Keratinocyte (primary cell): ENCODE results near the gene ADAM15. TPM values are rescaled to one million over a fixed set of nuclear protein-coding genes. Genes with fewer than 3 reads are reported as not detected.
A peak's percentile ranks its signal among the peaks of the same experiment; 100 is the strongest.

Experiments used
- DNase-seq: peaks from one replicate; pipeline ENCODE4 v3.0.0-alpha.2; 2011; ENCODE audit warnings: low read depth, missing footprints, low spot score
- FAIRE-seq: peaks from 2 replicates; lab custom pipeline; 2011; peaks lifted over from hg19 to GRCh38; lab: Jason Lieb, UNC
- H2AFZ ChIP-seq: 2 replicates; pipeline ENCODE4 v1.6.0; 2012; ENCODE audit warnings: low read length, control low read depth, inconsistent platforms; ENCODE audit not compliant: control insufficient read depth
- H3K27ac ChIP-seq: 2 replicates; pipeline ENCODE4 v1.5.1; 2011; ENCODE audit warnings: low read length; ENCODE audit not compliant: control insufficient read depth, insufficient read depth
- H3K27me3 ChIP-seq: 3 replicates; pipeline ENCODE4 v1.6.0; 2011; ENCODE audit warnings: low read length; ENCODE audit not compliant: control insufficient read depth, insufficient read depth; ENCODE audit errors: extremely low read depth
- H3K36me3 ChIP-seq, 2 experiments: 2 replicates in 1 of 2; 3 replicates in 1 of 2; pipeline ENCODE4 v1.5.1; 2011; ENCODE audit warnings: low read length in 2 of 2, mild to moderate bottlenecking in 1 of 2; ENCODE audit not compliant: control insufficient read depth in 2 of 2, insufficient read depth in 2 of 2; ENCODE audit errors: extremely low read depth in 1 of 2
- H3K4me1 ChIP-seq: 3 replicates; pipeline ENCODE4 v1.5.1; 2011; ENCODE audit warnings: low read length; ENCODE audit not compliant: control insufficient read depth, insufficient read depth; ENCODE audit errors: extremely low read depth
- H3K4me2 ChIP-seq: 3 replicates; pipeline ENCODE4 v1.6.0; 2011; ENCODE audit warnings: low read depth, low read length; ENCODE audit not compliant: control insufficient read depth, insufficient read depth; ENCODE audit errors: extremely low read depth
- H3K4me3 ChIP-seq, 3 experiments: fragments of 200-600 bp in 1 of 3; sonication (generic) in 1 of 3; 2 replicates in 2 of 3; 3 replicates in 1 of 3; pipeline ENCODE4 v1.5.1; 2011 to 2016; ENCODE audit warnings: low read length in 3 of 3, mild to moderate bottlenecking in 3 of 3, control low read depth in 2 of 3, inconsistent platforms in 1 of 3, low read depth in 1 of 3, mixed read lengths in 1 of 3, mixed run types in 1 of 3, moderate library complexity in 1 of 3; ENCODE audit not compliant: control insufficient read depth in 2 of 3, insufficient read depth in 2 of 3; ENCODE audit errors: extremely low read depth in 1 of 3
- H3K79me2 ChIP-seq: 2 replicates; pipeline ENCODE4 v1.6.0; 2012; ENCODE audit warnings: low read length; ENCODE audit not compliant: control insufficient read depth, insufficient read depth
- H3K9ac ChIP-seq: 3 replicates; pipeline ENCODE4 v1.6.0; 2011; ENCODE audit warnings: low read length; ENCODE audit not compliant: control insufficient read depth, insufficient read depth; ENCODE audit errors: extremely low read depth
- H3K9me1 ChIP-seq: 3 replicates; pipeline ENCODE4 v1.6.0; 2011; ENCODE audit warnings: low read length; ENCODE audit not compliant: control insufficient read depth, insufficient read depth; ENCODE audit errors: extremely low read depth
- H3K9me3 ChIP-seq: 2 replicates; pipeline ENCODE4 v1.5.1; 2012; ENCODE audit warnings: low read depth, low read length; ENCODE audit not compliant: control insufficient read depth
- H4K20me1 ChIP-seq: 3 replicates; pipeline ENCODE4 v1.6.0; 2011; ENCODE audit warnings: low read length; ENCODE audit not compliant: control insufficient read depth, insufficient read depth; ENCODE audit errors: extremely low read depth
- EZH2 ChIP-seq: IDR thresholded peaks from one replicate; pipeline ENCODE4 v1.6.1; 2012; ENCODE audit warnings: inconsistent platforms, mild to moderate bottlenecking, low read length, moderate library complexity
- dilution Hi-C: fragments of 300-500 bp; cut with MboI; formaldehyde crosslinking; loops from one replicate; pipeline ENCODE4 v1.7.0; 2020; ENCODE audit warnings: low sequenced_read_pairs; ENCODE audit not compliant: extremely low pct_ligation_motif_present
- polyA plus RNA-seq, 5 experiments: library from polyadenylated mRNA; depleted of rRNA in 3 of 5; stranded (reverse) in 3 of 5; stranded (forward) in 1 of 5; unstranded in 1 of 5; fragments of >200 nt; gene quantifications; 1 replicate in 1 of 5; 2 replicates in 3 of 5; 3 replicates in 1 of 5; pipeline versions ENCODE4 v1.2.1 to v1.2.3, GENCODE V29; 2011 to 2012; ENCODE audit warnings: missing spikeins in 2 of 5, low read depth in 1 of 5, low replicate concordance in 1 of 5
- TF ChIP-seq, protein P1 (sequence below), 3 experiments: IDR thresholded peaks in 1 of 3; conservative IDR thresholded peaks in 1 of 3; optimal IDR thresholded peaks in 1 of 3; 2 replicates in 2 of 3; 3 replicates in 1 of 3; pipeline versions ENCODE3 to v1.5.1; 2011; ENCODE audit warnings: low read length in 3 of 3, mild to moderate bottlenecking in 3 of 3, moderate library complexity in 2 of 3, control low read depth in 1 of 3, inconsistent platforms in 1 of 3; ENCODE audit not compliant: insufficient read depth in 2 of 3; ENCODE audit errors: extremely low read depth in 1 of 3

Gene ADAM15
- polyA plus RNA-seq, 1 donor (not counting 4 experiments of a cell fraction or from before 2014, with no cell fraction given), result 131 TPM

DNA sequence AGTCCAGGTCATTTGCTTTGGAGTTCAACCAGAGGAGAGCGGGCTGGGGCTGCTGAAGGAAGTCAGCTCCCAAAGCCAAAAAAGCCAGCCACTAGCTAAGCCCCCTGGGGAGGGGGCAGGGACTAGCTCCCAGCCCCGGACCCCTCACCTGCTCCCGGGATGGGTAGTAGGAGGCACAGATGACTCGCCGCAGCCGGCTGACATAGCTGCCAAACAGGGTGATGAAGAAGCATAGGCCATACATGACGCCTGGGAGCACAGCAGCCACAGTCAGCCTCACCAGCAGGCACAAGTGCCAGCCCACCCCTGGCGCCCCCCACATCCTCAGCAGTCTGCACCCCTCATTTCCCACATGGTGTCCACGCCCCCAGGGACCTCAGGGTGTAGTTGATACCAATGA, 25.0 kb upstream of the ADAM15 start:
- Histone ChIP-seq H3K9ac (no peak overlapping the region), H4K20me1 (no peaks in the 10 kb centered on the region), H2AFZ (no peak overlapping the region), H3K4me3 (no peak overlapping the region), H3K27ac (no peak overlapping the region), H3K9me1 (no peaks in the 10 kb centered on the region), H3K79me2 (no peaks in the 10 kb centered on the region), H3K36me3 (no peaks in the 10 kb centered on the region), H3K4me1 (peaks cover 22% of the 10 kb centered on the region), H3K4me2 (no peak overlapping the region), H3K9me3 (no peaks in the 10 kb centered on the region), H3K27me3 (no peaks in the 10 kb centered on the region)
- dilution Hi-C loops, result no loop called here
- no peak for DNase-seq
- FAIRE-seq, result no peak
- TF ChIP-seq, protein P1, sequence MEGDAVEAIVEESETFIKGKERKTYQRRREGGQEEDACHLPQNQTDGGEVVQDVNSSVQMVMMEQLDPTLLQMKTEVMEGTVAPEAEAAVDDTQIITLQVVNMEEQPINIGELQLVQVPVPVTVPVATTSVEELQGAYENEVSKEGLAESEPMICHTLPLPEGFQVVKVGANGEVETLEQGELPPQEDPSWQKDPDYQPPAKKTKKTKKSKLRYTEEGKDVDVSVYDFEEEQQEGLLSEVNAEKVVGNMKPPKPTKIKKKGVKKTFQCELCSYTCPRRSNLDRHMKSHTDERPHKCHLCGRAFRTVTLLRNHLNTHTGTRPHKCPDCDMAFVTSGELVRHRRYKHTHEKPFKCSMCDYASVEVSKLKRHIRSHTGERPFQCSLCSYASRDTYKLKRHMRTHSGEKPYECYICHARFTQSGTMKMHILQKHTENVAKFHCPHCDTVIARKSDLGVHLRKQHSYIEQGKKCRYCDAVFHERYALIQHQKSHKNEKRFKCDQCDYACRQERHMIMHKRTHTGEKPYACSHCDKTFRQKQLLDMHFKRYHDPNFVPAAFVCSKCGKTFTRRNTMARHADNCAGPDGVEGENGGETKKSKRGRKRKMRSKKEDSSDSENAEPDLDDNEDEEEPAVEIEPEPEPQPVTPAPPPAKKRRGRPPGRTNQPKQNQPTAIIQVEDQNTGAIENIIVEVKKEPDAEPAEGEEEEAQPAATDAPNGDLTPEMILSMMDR (optimal IDR thresholded peaks at IDR 0.05 in 1 of 3, IDR thresholded peaks at IDR 0.05 in 1 of 3, conservative IDR thresholded peaks at IDR 0.05 in 1 of 3; ENCODE audit: extremely low read depth in 1 of 3, insufficient read depth in 2 of 3, low read length in 3 of 3), result no peak

- H3K4me1 ChIP-seq, result peaks cover 19% of the 10 kb centered on the region
These were observed 24.5 kb upstream of the ADAM15 start for GRCh38 chr1:155026588-155026987.

DNA sequence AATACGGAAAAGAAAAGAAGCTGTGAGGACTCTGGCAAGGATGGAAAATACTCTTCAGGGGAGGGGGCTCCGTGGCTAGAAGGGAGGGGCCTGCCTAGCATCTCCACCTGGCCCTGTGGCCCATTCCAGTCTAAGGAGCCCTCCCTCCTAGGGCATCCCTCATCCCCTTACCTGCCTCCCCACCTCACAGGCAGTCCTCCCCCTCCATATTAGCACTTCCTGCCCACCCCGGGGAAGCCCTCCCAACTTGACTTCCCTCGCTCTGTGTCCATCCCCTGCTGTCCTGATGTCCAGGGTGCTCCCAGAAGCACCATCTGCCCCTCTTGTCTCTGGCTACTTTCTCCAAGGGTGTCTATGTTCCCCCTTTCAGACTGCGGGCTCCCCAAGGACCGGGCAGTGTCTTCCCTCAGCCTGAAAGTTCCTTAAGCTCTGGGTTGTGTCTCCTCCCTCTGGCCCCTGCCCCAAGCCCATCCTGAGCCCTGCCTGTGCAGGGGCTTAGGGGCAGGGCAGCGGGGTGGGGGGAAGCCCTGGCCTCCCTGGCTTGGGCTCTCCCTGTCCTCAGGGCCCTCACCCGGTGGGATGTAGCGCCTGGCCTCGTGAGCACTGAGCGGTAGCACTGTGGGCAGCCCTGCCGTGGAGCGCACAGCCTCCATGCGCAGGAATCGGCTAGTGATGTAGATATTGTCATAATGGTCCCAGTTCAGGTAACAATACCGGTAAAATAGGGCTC, 21.4 kb upstream of the ADAM15 start:
- dilution Hi-C loops, result no loop called here
- H2AFZ ChIP-seq, result no peak overlapping the region
- H3K79me2 ChIP-seq, result no peaks in the 10 kb centered on the region
- DNase-seq (no peak), FAIRE-seq (no peak)
- H4K20me1 ChIP-seq, result no peaks in the 10 kb centered on the region
- no peaks in the 10 kb centered on the region for H3K9me3 ChIP-seq
- no peak overlapping the region for H3K9ac ChIP-seq
- no peak overlapping the region for H3K27ac ChIP-seq
- H3K4me3 ChIP-seq, result no peak overlapping the region
- TF ChIP-seq, protein P1 (optimal IDR thresholded peaks at IDR 0.05 in 1 of 3, IDR thresholded peaks at IDR 0.05 in 1 of 3, conservative IDR thresholded peaks at IDR 0.05 in 1 of 3; ENCODE audit: extremely low read depth in 1 of 3, insufficient read depth in 2 of 3, low read length in 3 of 3), result no peak
- H3K4me2 ChIP-seq, result no peak overlapping the region
- H3K9me1 ChIP-seq, result no peaks in the 10 kb centered on the region
- H3K27me3 ChIP-seq, result no peaks in the 10 kb centered on the region
- H3K4me1 ChIP-seq, result peaks cover 15% of the 10 kb centered on the region
- H3K36me3 ChIP-seq, result no peaks in the 10 kb centered on the region

More at GRCh38 chr1:155026588-155026987, 24.5 kb upstream of the ADAM15 start:
- dilution Hi-C loops, result no loop called here
- Histone ChIP-seq H3K9me3 (no peaks in the 10 kb centered on the region), H3K4me3 (no peak overlapping the region), H3K9me1 (no peaks in the 10 kb centered on the region), H3K9ac (no peak overlapping the region), H2AFZ (no peak overlapping the region), H4K20me1 (no peaks in the 10 kb centered on the region), H3K27ac (no peak overlapping the region), H3K79me2 (no peaks in the 10 kb centered on the region), H3K36me3 (no peaks in the 10 kb centered on the region), H3K27me3 (no peaks in the 10 kb centered on the region), H3K4me2 (no peak overlapping the region)
- no peak for TF ChIP-seq EZH2
- no peak for DNase-seq
- peak; percentile 81 for FAIRE-seq
